ENCODE results near the gene ARHGAP26.

Gene ARHGAP26

GRCh38 chr5:142815469-142815868 is 45.3 kb downstream of the ARHGAP26 start:
- no peaks in the 10 kb centered on the region for H3K36me3 ChIP-seq (ENCODE audit: insufficient read depth, low read length)
- H3K9me3 ChIP-seq (ENCODE audit: low read length) = no peaks in the 10 kb centered on the region
- no peaks in the 10 kb centered on the region for H3K4me1 ChIP-seq (ENCODE audit: insufficient read depth, low read length)
- H3K4me3 ChIP-seq (ENCODE audit: low read length) = no peak overlapping the region
- no peaks in the 10 kb centered on the region for H3K27me3 ChIP-seq (ENCODE audit: insufficient read depth, low read length)
- no peak overlapping the region for H2AFZ ChIP-seq (ENCODE audit: low read depth, low read length)

GRCh38 chr5:142816531-142817430 is 46.6 kb downstream of the ARHGAP26 start:
- Histone ChIP-seq H3K4me1 (ENCODE audit: insufficient read depth, low read length) (no peaks in the 10 kb centered on the region), H3K4me3 (ENCODE audit: low read length) (no peak overlapping the region), H3K27me3 (ENCODE audit: insufficient read depth, low read length) (no peaks in the 10 kb centered on the region), H3K36me3 (ENCODE audit: insufficient read depth, low read length) (no peaks in the 10 kb centered on the region), H3K9me3 (ENCODE audit: low read length) (peaks cover 2% of the 10 kb centered on the region), H2AFZ (ENCODE audit: low read depth, low read length) (no peak overlapping the region)

- no peak overlapping the region for H3K4me3 ChIP-seq (ENCODE audit: low read length)
- no peaks in the 10 kb centered on the region for H3K36me3 ChIP-seq (ENCODE audit: insufficient read depth, low read length)
- H3K4me1 ChIP-seq (ENCODE audit: insufficient read depth, low read length) = peaks cover under 1% of the 10 kb centered on the region
Measured at GRCh38 chr5:142817949-142818431, 47.8 kb downstream of the ARHGAP26 start.

GRCh38 chr5:142819292-142819691 is 49.1 kb downstream of the ARHGAP26 start:
- H3K36me3 ChIP-seq (ENCODE audit: insufficient read depth, low read length) = no peaks in the 10 kb centered on the region
- H3K4me1 ChIP-seq (ENCODE audit: insufficient read depth, low read length) = peaks cover 4% of the 10 kb centered on the region
- no peak overlapping the region for H2AFZ ChIP-seq (ENCODE audit: low read depth, low read length)
- H3K4me3 ChIP-seq (ENCODE audit: low read length) = no peak overlapping the region
- peaks cover 2% of the 10 kb centered on the region for H3K9me3 ChIP-seq (ENCODE audit: low read length)
- H3K27me3 ChIP-seq (ENCODE audit: insufficient read depth, low read length) = no peaks in the 10 kb centered on the region

More at GRCh38 chr5:142817949-142818431, 47.8 kb downstream of the ARHGAP26 start:
- Histone ChIP-seq H2AFZ (ENCODE audit: low read depth, low read length) (no peak overlapping the region), H3K27me3 (ENCODE audit: insufficient read depth, low read length) (no peaks in the 10 kb centered on the region), H3K9me3 (ENCODE audit: low read length) (peaks cover 2% of the 10 kb centered on the region)

- peaks cover 4% of the 10 kb centered on the region for H3K4me1 ChIP-seq (ENCODE audit: insufficient read depth, low read length)
- H3K27me3 ChIP-seq (ENCODE audit: insufficient read depth, low read length) = no peaks in the 10 kb centered on the region
- H2AFZ ChIP-seq (ENCODE audit: low read depth, low read length) = no peak overlapping the region
- peaks cover 2% of the 10 kb centered on the region for H3K9me3 ChIP-seq (ENCODE audit: low read length)
- H3K4me3 ChIP-seq (ENCODE audit: low read length) = no peak overlapping the region
- no peaks in the 10 kb centered on the region for H3K36me3 ChIP-seq (ENCODE audit: insufficient read depth, low read length)
Measured at GRCh38 chr5:142819825-142820224, 49.6 kb downstream of the ARHGAP26 start.

- H3K27me3 ChIP-seq (ENCODE audit: insufficient read depth, low read length) = no peaks in the 10 kb centered on the region
- peaks cover 7% of the 10 kb centered on the region for H3K4me1 ChIP-seq (ENCODE audit: insufficient read depth, low read length)
- H3K9me3 ChIP-seq (ENCODE audit: low read length) = peaks cover 2% of the 10 kb centered on the region
Measured at GRCh38 chr5:142820447-142820846, 50.3 kb downstream of the ARHGAP26 start.

GRCh38 chr5:142821034-142821732 is 51.0 kb downstream of the ARHGAP26 start:
- Histone ChIP-seq H3K9me3 (ENCODE audit: low read length) (peaks cover 2% of the 10 kb centered on the region), H2AFZ (ENCODE audit: low read depth, low read length) (no peak overlapping the region), H3K4me1 (ENCODE audit: insufficient read depth, low read length) (peaks cover 8% of the 10 kb centered on the region), H3K27me3 (ENCODE audit: insufficient read depth, low read length) (no peaks in the 10 kb centered on the region), H3K4me3 (ENCODE audit: low read length) (no peak overlapping the region), H3K36me3 (ENCODE audit: insufficient read depth, low read length) (no peaks in the 10 kb centered on the region)

More at GRCh38 chr5:142820447-142820846, 50.3 kb downstream of the ARHGAP26 start:
- H3K4me3 ChIP-seq (ENCODE audit: low read length) = no peak overlapping the region
- no peaks in the 10 kb centered on the region for H3K36me3 ChIP-seq (ENCODE audit: insufficient read depth, low read length)
- H2AFZ ChIP-seq (ENCODE audit: low read depth, low read length) = no peak overlapping the region

GRCh38 chr5:142821733-142822487 is 51.7 kb downstream of the ARHGAP26 start:
- Histone ChIP-seq H3K27me3 (ENCODE audit: insufficient read depth, low read length) (no peaks in the 10 kb centered on the region), H3K4me3 (ENCODE audit: low read length) (no peak overlapping the region), H3K9me3 (ENCODE audit: low read length) (peaks cover 2% of the 10 kb centered on the region), H3K36me3 (ENCODE audit: insufficient read depth, low read length) (no peaks in the 10 kb centered on the region), H2AFZ (ENCODE audit: low read depth, low read length) (no peak overlapping the region), H3K4me1 (ENCODE audit: insufficient read depth, low read length) (peaks cover 8% of the 10 kb centered on the region)

- peaks cover 2% of the 10 kb centered on the region for H3K9me3 ChIP-seq (ENCODE audit: low read length)
- H3K4me1 ChIP-seq (ENCODE audit: insufficient read depth, low read length) = peaks cover 8% of the 10 kb centered on the region
- no peak overlapping the region for H2AFZ ChIP-seq (ENCODE audit: low read depth, low read length)
- H3K27me3 ChIP-seq (ENCODE audit: insufficient read depth, low read length) = no peaks in the 10 kb centered on the region
- H3K4me3 ChIP-seq (ENCODE audit: low read length) = no peak overlapping the region
- no peaks in the 10 kb centered on the region for H3K36me3 ChIP-seq (ENCODE audit: insufficient read depth, low read length)
Measured at GRCh38 chr5:142823126-142823525, 52.9 kb downstream of the ARHGAP26 start.

- Histone ChIP-seq H3K36me3 (ENCODE audit: insufficient read depth, low read length) (no peaks in the 10 kb centered on the region), H3K4me1 (ENCODE audit: insufficient read depth, low read length) (peaks cover 8% of the 10 kb centered on the region), H2AFZ (ENCODE audit: low read depth, low read length) (no peak overlapping the region), H3K9me3 (ENCODE audit: low read length) (peaks cover 2% of the 10 kb centered on the region), H3K4me3 (ENCODE audit: low read length) (no peak overlapping the region), H3K27me3 (ENCODE audit: insufficient read depth, low read length) (no peaks in the 10 kb centered on the region)
Measured at GRCh38 chr5:142823806-142824205, 53.6 kb downstream of the ARHGAP26 start.

GRCh38 chr5:142824391-142824790 is 54.2 kb downstream of the ARHGAP26 start:
- Histone ChIP-seq H2AFZ (ENCODE audit: low read depth, low read length) (no peak overlapping the region), H3K9me3 (ENCODE audit: low read length) (peaks cover 2% of the 10 kb centered on the region), H3K4me1 (ENCODE audit: insufficient read depth, low read length) (peaks cover 14% of the 10 kb centered on the region), H3K27me3 (ENCODE audit: insufficient read depth, low read length) (no peaks in the 10 kb centered on the region), H3K36me3 (ENCODE audit: insufficient read depth, low read length) (no peaks in the 10 kb centered on the region), H3K4me3 (ENCODE audit: low read length) (no peak overlapping the region)

- H3K9me3 ChIP-seq (ENCODE audit: low read length) = peaks cover 2% of the 10 kb centered on the region
- no peaks in the 10 kb centered on the region for H3K36me3 ChIP-seq (ENCODE audit: insufficient read depth, low read length)
- no peak overlapping the region for H3K4me3 ChIP-seq (ENCODE audit: low read length)
- peaks cover 25% of the 10 kb centered on the region for H3K4me1 ChIP-seq (ENCODE audit: insufficient read depth, low read length)
- no peak overlapping the region for H2AFZ ChIP-seq (ENCODE audit: low read depth, low read length)
- H3K27me3 ChIP-seq (ENCODE audit: insufficient read depth, low read length) = no peaks in the 10 kb centered on the region
Measured at GRCh38 chr5:142825378-142826089, 55.4 kb downstream of the ARHGAP26 start.
